ENCODE measurements around the gene CDK5RAP2. TPM values are rescaled to one million over a fixed set of nuclear protein-coding genes. Genes with fewer than 3 reads are reported as not detected.
A peak's percentile ranks its signal among the peaks of the same experiment; 100 is the strongest.

CDK5RAP2 gene
- total RNA-seq, 1 donor from 2014 or later, result 40.4 TPM

GRCh38 chr9:120603591-120603990, 23.6 kb upstream of the CDK5RAP2 start:
- Mint-ChIP-seq H3K4me3 (ENCODE audit: unreplicated experiment) (no peak overlapping the region), H3K9me3 (ENCODE audit: low read depth) (no peaks in the 10 kb centered on the region), H3K4me1 (ENCODE audit: low read depth) (peaks cover 4% of the 10 kb centered on the region), H3K27ac (ENCODE audit: unreplicated experiment) (peak overlapping the region; percentile 33), H3K27me3 (ENCODE audit: low read depth) (no peaks in the 10 kb centered on the region), H3K36me3 (ENCODE audit: low read depth) (peaks cover 18% of the 10 kb centered on the region)
- TF ChIP-seq CTCF (IDR thresholded peaks at IDR 0.05), result no peak
- DNase-seq (ENCODE audit: low spot score), result no peak

GRCh38 chr9:120603010-120603409, 23.0 kb upstream of the CDK5RAP2 start:
- Mint-ChIP-seq H3K4me3 (ENCODE audit: unreplicated experiment) (no peak overlapping the region), H3K4me1 (ENCODE audit: low read depth) (no peaks in the 10 kb centered on the region), H3K27me3 (ENCODE audit: low read depth) (no peaks in the 10 kb centered on the region), H3K36me3 (ENCODE audit: low read depth) (peaks cover 15% of the 10 kb centered on the region), H3K9me3 (ENCODE audit: low read depth) (no peaks in the 10 kb centered on the region), H3K27ac (ENCODE audit: unreplicated experiment) (no peak overlapping the region)
- no peak for TF ChIP-seq CTCF (IDR thresholded peaks at IDR 0.05)
- no peak for DNase-seq (ENCODE audit: low spot score)

- no peaks in the 10 kb centered on the region for H3K36me3 Mint-ChIP-seq (ENCODE audit: low read depth)
- no peak overlapping the region for H3K4me3 Mint-ChIP-seq (ENCODE audit: unreplicated experiment)
- H3K27ac Mint-ChIP-seq (ENCODE audit: unreplicated experiment), result no peak overlapping the region
- no peak for TF ChIP-seq CTCF (IDR thresholded peaks at IDR 0.05)
- H3K4me1 Mint-ChIP-seq (ENCODE audit: low read depth), result no peaks in the 10 kb centered on the region
- peaks cover 8% of the 10 kb centered on the region for H3K9me3 Mint-ChIP-seq (ENCODE audit: low read depth)
- DNase-seq (ENCODE audit: low spot score), result no peak
- H3K27me3 Mint-ChIP-seq (ENCODE audit: low read depth), result no peaks in the 10 kb centered on the region
These were observed 13.9 kb upstream of the CDK5RAP2 start for GRCh38 chr9:120593955-120594277.

- no peak overlapping the region for H3K4me3 Mint-ChIP-seq (ENCODE audit: unreplicated experiment)
- H3K9me3 Mint-ChIP-seq (ENCODE audit: low read depth), result peaks cover 8% of the 10 kb centered on the region
- TF ChIP-seq CTCF (IDR thresholded peaks at IDR 0.05), result no peak
- H3K27ac Mint-ChIP-seq (ENCODE audit: unreplicated experiment), result no peak overlapping the region
- no peaks in the 10 kb centered on the region for H3K27me3 Mint-ChIP-seq (ENCODE audit: low read depth)
- no peaks in the 10 kb centered on the region for H3K36me3 Mint-ChIP-seq (ENCODE audit: low read depth)
- no peaks in the 10 kb centered on the region for H3K4me1 Mint-ChIP-seq (ENCODE audit: low read depth)
- DNase-seq (ENCODE audit: low spot score), result no peak
These were observed 13.4 kb upstream of the CDK5RAP2 start for GRCh38 chr9:120593250-120593954.

GRCh38 chr9:120592210-120592609, 12.2 kb upstream of the CDK5RAP2 start:
- no peaks in the 10 kb centered on the region for H3K36me3 Mint-ChIP-seq (ENCODE audit: low read depth)
- H3K4me3 Mint-ChIP-seq (ENCODE audit: unreplicated experiment), result no peak overlapping the region
- no peak for TF ChIP-seq CTCF (IDR thresholded peaks at IDR 0.05)
- no peak for DNase-seq (ENCODE audit: low spot score)
- H3K27ac Mint-ChIP-seq (ENCODE audit: unreplicated experiment), result no peak overlapping the region
- no peaks in the 10 kb centered on the region for H3K4me1 Mint-ChIP-seq (ENCODE audit: low read depth)
- peaks cover 8% of the 10 kb centered on the region for H3K9me3 Mint-ChIP-seq (ENCODE audit: low read depth)
- H3K27me3 Mint-ChIP-seq (ENCODE audit: low read depth), result no peaks in the 10 kb centered on the region
